SJCRH30 (cell line): ENCODE data around the gene TIE1. TPM values are rescaled to one million over a fixed set of nuclear protein-coding genes. Genes with fewer than 3 reads are reported as not detected.

Experiments used
- DNase-seq, 2 experiments: peaks; one replicate each; pipeline ENCODE4 v3.0.0-alpha.2; 2015 to 2020
- H3K27ac ChIP-seq: fragments of 250-450 bp; sonication (Bioruptor Pico); 2 replicates; pipeline ENCODE4 v1.5.1; 2020; ENCODE audit warnings: mild to moderate bottlenecking, moderate library complexity
- H3K27me3 ChIP-seq: fragments of 250-450 bp; sonication (Bioruptor Pico); 2 replicates; pipeline ENCODE4 v1.5.1; 2020; ENCODE audit warnings: mild to moderate bottlenecking, moderate library complexity
- H3K36me3 ChIP-seq: fragments of 250-450 bp; sonication (Bioruptor Pico); 2 replicates; pipeline ENCODE4 v1.5.1; 2020; ENCODE audit warnings: mild to moderate bottlenecking, moderate library complexity
- H3K4me1 ChIP-seq: fragments of 250-450 bp; sonication (Bioruptor Pico); 2 replicates; pipeline ENCODE4 v1.5.1; 2020; ENCODE audit warnings: mild to moderate bottlenecking, moderate library complexity
- H3K4me3 ChIP-seq: fragments of 250-450 bp; sonication (Bioruptor Pico); 2 replicates; pipeline ENCODE4 v1.5.1; 2020; ENCODE audit warnings: mild to moderate bottlenecking, moderate library complexity
- H3K9me3 ChIP-seq: fragments of 250-450 bp; sonication (Bioruptor Pico); replicated peaks from 2 replicates; pipeline ENCODE4 v1.5.1; 2020; ENCODE audit warnings: mild to moderate bottlenecking, moderate library complexity
- total RNA-seq: library from RNA; depleted of rRNA; stranded (reverse); fragments of >200 nt; shearing (Covaris generic); gene quantifications from 2 replicates; pipeline ENCODE4 v1.2.3, GENCODE V29; 2014; rRNA removed

Gene TIE1
- total RNA-seq: 0.61 and 1.5 TPM in 2 replicates

DNA sequence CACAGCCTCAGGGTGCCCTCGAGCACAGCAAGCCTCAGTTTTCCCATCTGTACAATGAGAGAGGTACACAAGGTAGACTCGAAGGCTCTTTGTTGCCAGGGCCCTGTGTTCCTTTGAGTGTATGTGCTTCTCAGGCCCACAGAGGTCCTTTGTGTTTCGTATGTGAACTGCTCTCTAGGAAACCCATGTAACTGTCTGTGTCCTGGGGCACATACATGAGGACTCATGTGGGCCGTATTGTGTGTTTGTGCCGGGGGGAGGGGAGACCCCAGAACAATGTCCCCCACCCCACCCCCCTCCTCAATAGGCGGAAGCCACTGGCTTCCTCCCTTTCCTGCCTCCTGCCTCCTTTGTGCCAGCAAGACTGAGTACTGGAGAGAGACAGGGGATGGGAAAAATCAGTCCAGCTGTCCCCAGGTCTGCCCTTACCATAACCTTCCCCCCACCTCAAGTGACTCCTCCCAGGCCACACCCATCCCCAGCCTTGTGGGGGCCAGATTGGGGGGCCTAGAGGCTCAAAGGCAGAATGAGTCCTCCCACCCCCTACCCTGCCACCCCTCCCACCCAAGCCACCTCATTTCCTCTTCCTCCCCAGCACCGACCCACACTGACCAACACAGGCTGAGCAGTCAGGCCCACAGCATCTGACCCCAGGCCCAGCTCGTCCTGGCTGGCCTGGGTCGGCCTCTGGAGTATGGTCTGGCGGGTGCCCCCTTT is at the start of gene TIE1:
Gene TIE1, plus strand, starts transcription at position 605 of the 717 bp plus-strand sequence. Its CDS starts 90 bp downstream, at position 695.
- no peak for DNase-seq

GRCh38 chr1:43251024-43251423 is 49.8 kb upstream of the TIE1 start:
- Histone ChIP-seq H3K9me3 (no peaks in the 10 kb centered on the region; the same call in 1 of the 2 replicates), H3K4me3 (no peak overlapping the region), H3K4me1 (no peaks in the 10 kb centered on the region), H3K27me3 (0 out of 2 replicates have a peak, but pooled peaks cover 3% of the 10 kb centered on the region), H3K36me3 (no peaks in the 10 kb centered on the region), H3K27ac (no peak overlapping the region)
- no peak for DNase-seq

More for the DNA sequence above, at the start of gene TIE1:
- H3K36me3 ChIP-seq: no peaks in the 10 kb centered on the region
- no peaks in the 10 kb centered on the region; the same call in 1 of the 2 replicates for H3K4me1 ChIP-seq
- no peak within 1 kb of the TSS for H3K4me3 ChIP-seq
- H3K9me3 ChIP-seq: no peaks in the 10 kb centered on the region
- H3K27ac ChIP-seq: no peak within 1 kb of the TSS
- H3K27me3 ChIP-seq: peaks cover 9% of the 10 kb centered on the region; the same call in 1 of the 2 replicates

DNA sequence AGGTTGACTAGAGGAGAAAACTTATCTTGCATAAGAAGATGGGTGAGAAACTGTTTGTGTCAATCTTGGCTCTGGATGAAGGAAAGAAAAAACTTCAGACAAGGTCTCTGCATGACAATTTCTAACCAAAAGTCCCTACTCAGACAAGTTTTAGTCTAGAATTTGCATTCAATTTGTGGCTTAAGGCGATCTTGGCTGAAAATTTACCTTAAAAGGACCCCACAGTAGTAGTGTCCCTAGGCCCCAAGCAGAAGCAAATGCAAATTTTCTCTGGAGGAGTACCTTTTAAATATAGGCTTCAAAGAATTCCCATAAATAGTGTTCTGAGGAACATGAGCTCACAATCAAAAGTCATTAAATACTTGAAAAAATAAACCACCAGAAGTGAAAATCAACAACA is 48.6 kb upstream of the TIE1 start:
- Histone ChIP-seq H3K4me1 (no peaks in the 10 kb centered on the region), H3K9me3 (no peaks in the 10 kb centered on the region; the same call in 1 of the 2 replicates), H3K36me3 (no peaks in the 10 kb centered on the region), H3K4me3 (no peak overlapping the region), H3K27me3 (0 out of 2 replicates have a peak, but pooled peaks cover 3% of the 10 kb centered on the region), H3K27ac (no peak overlapping the region)
- DNase-seq: no peak

- Histone ChIP-seq H3K9me3 (no peaks in the 10 kb centered on the region), H3K27me3 (0 out of 2 replicates have a peak, but pooled peaks cover 3% of the 10 kb centered on the region), H3K4me1 (no peaks in the 10 kb centered on the region), H3K27ac (no peak overlapping the region), H3K4me3 (no peak overlapping the region), H3K36me3 (no peaks in the 10 kb centered on the region)
- DNase-seq: no peak
Measured at GRCh38 chr1:43253173-43253572, 47.6 kb upstream of the TIE1 start.

- Histone ChIP-seq H3K27me3 (0 out of 2 replicates have a peak, but pooled peaks cover 3% of the 10 kb centered on the region), H3K27ac (no peak overlapping the region), H3K36me3 (no peaks in the 10 kb centered on the region), H3K4me1 (no peaks in the 10 kb centered on the region), H3K4me3 (no peak overlapping the region), H3K9me3 (no peaks in the 10 kb centered on the region)
- DNase-seq: no peak
Measured at GRCh38 chr1:43253876-43254275, 46.9 kb upstream of the TIE1 start.

GRCh38 chr1:43255438-43256210 is 45.2 kb upstream of the TIE1 start:
- Histone ChIP-seq H3K27ac (no peak overlapping the region), H3K9me3 (no peaks in the 10 kb centered on the region; the same call in 1 of the 2 replicates), H3K36me3 (no peaks in the 10 kb centered on the region), H3K4me1 (no peaks in the 10 kb centered on the region), H3K27me3 (0 out of 2 replicates have a peak, but pooled peaks cover 3% of the 10 kb centered on the region), H3K4me3 (no peak overlapping the region)
- no peak for DNase-seq

DNA sequence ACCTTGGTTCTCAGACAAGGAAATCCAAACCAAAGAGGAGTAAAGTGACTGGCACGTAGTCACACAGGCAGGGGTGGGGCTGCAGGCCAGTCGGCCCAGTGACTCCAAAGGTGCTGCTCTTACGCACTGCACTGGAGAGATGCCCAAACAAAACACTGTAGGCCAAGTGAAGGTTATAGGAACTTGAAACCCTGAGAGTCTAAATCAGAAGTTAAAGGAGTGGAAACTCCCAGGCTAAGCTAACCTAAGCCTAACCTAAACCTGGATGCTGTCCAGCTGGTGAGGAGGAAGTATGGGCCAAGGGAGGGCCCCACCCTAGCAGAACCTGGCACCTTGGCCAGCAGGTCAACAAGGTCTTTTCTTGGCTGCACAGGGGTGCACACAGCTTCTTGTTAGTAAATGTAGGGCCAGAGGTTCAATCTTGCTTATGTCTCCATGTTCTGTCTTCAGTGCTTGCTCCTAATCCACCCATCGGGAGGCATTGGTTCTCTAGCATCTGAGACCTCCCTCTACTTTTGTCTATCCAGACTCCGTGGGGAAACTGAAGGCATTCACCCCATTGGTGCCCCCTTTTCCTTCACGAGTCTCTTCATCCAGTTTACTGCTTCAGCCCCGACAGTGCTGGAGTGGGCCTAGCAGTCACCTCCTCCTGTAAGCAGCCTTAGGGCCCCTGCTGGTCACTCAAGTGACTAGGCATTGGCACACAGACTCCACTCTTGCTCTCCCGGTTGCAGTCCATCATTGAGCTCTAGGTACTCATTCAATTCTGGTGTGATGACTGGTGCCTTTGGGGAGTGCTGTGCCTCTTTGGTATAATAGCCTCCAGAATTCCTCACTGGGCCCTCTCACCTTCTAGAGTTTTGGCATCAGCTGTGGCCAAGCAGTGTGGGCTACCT is 43.9 kb upstream of the TIE1 start:
- 0 out of 2 replicates have a peak, but pooled peaks cover 3% of the 10 kb centered on the region for H3K27me3 ChIP-seq
- no peak overlapping the region for H3K27ac ChIP-seq
- no peak for DNase-seq
- no peak overlapping the region for H3K4me3 ChIP-seq
- H3K9me3 ChIP-seq: peaks cover 2% of the 10 kb centered on the region
- no peaks in the 10 kb centered on the region for H3K4me1 ChIP-seq
- no peaks in the 10 kb centered on the region for H3K36me3 ChIP-seq

DNA sequence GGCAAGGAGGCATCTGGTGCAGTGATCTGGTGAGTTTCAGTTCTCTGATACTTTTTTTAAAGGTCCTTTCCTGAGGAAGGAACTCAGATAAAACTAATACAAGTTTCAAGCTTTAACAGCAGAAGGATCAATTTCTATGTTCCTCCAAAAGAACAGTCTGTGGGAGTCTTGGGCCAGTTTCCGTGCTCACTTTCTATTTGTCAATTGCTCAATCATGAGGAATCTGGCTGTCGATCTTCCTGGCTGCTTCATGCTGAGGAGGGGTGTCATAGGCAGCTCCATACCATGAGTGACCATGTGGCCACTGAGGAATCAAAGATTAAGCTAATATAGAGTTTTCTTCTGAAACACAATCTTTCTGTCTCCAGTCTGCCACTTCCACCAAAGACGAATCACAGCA is 42.4 kb upstream of the TIE1 start:
- Histone ChIP-seq H3K36me3 (no peaks in the 10 kb centered on the region), H3K4me1 (no peaks in the 10 kb centered on the region), H3K4me3 (no peak overlapping the region), H3K9me3 (peaks cover 8% of the 10 kb centered on the region), H3K27me3 (0 out of 2 replicates have a peak, but pooled peaks cover 3% of the 10 kb centered on the region), H3K27ac (no peak overlapping the region)
- DNase-seq: no peak

- H3K27ac ChIP-seq: no peak overlapping the region
- no peak for DNase-seq
- H3K4me3 ChIP-seq: no peak overlapping the region
- no peaks in the 10 kb centered on the region for H3K4me1 ChIP-seq
- H3K27me3 ChIP-seq: no peaks in the 10 kb centered on the region
- H3K9me3 ChIP-seq: peaks cover 8% of the 10 kb centered on the region
- no peaks in the 10 kb centered on the region for H3K36me3 ChIP-seq
Measured at GRCh38 chr1:43265431-43265830, 35.4 kb upstream of the TIE1 start.

DNA sequence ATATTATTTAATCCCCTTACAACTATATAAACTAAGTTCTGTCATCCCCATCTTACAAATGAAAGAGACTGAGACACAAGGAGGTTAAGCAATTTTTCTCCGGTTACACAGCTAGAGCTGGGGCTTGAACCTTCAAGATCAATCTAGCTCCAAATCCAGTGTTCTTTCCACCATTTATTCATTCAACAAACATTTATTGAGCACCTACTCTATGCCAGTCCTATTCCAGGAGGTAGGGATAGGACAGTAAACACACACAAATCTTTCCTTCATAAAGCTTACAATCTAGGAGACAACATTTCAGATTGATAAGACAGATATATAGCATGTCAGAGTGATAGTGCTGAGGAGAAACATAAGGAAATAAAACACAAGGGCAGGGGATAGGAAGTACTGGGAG is 33.9 kb upstream of the TIE1 start:
- Histone ChIP-seq H3K36me3 (no peaks in the 10 kb centered on the region), H3K9me3 (peaks cover 6% of the 10 kb centered on the region), H3K27ac (no peak overlapping the region), H3K4me3 (no peak overlapping the region), H3K4me1 (no peaks in the 10 kb centered on the region), H3K27me3 (0 out of 2 replicates have a peak, but pooled peaks cover 6% of the 10 kb centered on the region)
- no peak for DNase-seq

DNA sequence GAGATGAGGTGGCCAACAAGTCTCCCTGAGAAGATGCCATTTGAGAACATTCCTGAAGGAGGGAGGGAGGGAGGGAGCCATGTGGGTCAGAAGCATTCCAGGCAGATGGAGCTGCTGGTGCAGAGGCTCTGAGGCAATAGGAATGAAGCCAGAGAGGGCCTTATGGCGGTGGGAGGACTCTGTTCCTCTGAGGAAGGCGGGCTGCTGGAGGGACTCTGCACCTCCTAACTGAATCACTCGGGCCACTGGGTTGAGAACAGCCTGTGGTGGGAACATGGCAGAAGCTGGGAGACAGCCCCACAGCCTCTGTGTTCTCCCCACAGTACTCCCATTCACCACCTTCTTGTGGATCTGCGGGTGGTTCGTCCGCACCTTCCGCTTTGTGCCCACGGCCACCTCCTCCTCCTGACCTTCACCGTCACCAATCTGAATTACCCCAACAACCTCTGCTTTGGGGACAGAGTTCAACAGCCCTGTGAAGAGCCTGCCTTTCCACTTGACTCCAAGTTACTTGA is 33.4 kb upstream of the TIE1 start:
- Histone ChIP-seq H3K27me3 (0 out of 2 replicates have a peak, but pooled peaks cover 6% of the 10 kb centered on the region), H3K4me1 (no peaks in the 10 kb centered on the region), H3K4me3 (no peak overlapping the region), H3K27ac (no peak overlapping the region), H3K9me3 (peaks cover 1% of the 10 kb centered on the region), H3K36me3 (no peaks in the 10 kb centered on the region)
- no peak for DNase-seq

GRCh38 chr1:43267818-43268425 is 32.9 kb upstream of the TIE1 start:
- no peaks in the 10 kb centered on the region for H3K36me3 ChIP-seq
- H3K4me3 ChIP-seq: no peak overlapping the region
- H3K4me1 ChIP-seq: no peaks in the 10 kb centered on the region
- H3K27ac ChIP-seq: no peak overlapping the region
- H3K9me3 ChIP-seq: no peaks in the 10 kb centered on the region; the same call in 1 of the 2 replicates
- H3K27me3 ChIP-seq: 0 out of 2 replicates have a peak, but pooled peaks cover 6% of the 10 kb centered on the region
- DNase-seq: no peak

GRCh38 chr1:43269627-43270375 is 31.0 kb upstream of the TIE1 start, which contains the start of gene TMEM125:
Gene TMEM125, plus strand, starts transcription at chr1:43269983. Its CDS starts 2,740 bp downstream, at chr1:43272723.
- H3K4me1 ChIP-seq: no peaks in the 10 kb centered on the region
- H3K27ac ChIP-seq: no peak within 1 kb of the TSS
- no peak for DNase-seq
- no peak within 1 kb of the TSS for H3K4me3 ChIP-seq
- H3K27me3 ChIP-seq: 0 out of 2 replicates have a peak, but pooled peaks cover 6% of the 10 kb centered on the region
- H3K36me3 ChIP-seq: no peaks in the 10 kb centered on the region
- H3K9me3 ChIP-seq: no peaks in the 10 kb centered on the region; the same call in 1 of the 2 replicates
